Activated naive CD8-positive, alpha-beta T cell treated with anti-CD3 and anti-CD28 coated beads, Interleukin-2, amount 50 U/mL, for 16 hours (primary cell): ENCODE data around the gene KCNMB3.
"Not testable (repeated sequence)": the region's sequence is repeated elsewhere in the genome, so short reads cannot be mapped to it uniquely, and the experiment has no call there.

Experiments
- DNase-seq: peaks from one replicate; pipeline ENCODE4 v3.0.0-alpha.2; 2020; ENCODE audit warnings: low read depth, low spot score

Gene KCNMB3

DNA sequence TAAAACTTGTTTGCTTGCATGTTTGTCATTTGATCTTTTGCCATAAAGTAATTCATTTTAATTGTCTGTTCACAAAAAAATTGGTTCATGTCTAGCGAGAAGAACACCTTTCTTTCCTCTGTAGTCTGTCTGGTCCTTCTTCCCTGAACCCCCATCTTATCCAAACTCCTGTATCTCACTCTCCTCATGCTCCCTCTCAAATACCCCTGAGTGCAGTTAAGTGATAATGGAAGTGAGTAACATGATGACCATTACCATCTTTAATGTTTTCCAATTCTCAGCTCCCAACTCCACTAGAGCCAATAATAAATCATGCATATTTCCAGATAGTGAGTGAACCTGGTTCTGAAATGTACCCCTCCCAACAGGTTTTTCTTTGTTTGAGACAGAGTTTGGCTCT, 14.2 kb upstream of the KCNMB3 start:
- DNase-seq: no peak

DNA sequence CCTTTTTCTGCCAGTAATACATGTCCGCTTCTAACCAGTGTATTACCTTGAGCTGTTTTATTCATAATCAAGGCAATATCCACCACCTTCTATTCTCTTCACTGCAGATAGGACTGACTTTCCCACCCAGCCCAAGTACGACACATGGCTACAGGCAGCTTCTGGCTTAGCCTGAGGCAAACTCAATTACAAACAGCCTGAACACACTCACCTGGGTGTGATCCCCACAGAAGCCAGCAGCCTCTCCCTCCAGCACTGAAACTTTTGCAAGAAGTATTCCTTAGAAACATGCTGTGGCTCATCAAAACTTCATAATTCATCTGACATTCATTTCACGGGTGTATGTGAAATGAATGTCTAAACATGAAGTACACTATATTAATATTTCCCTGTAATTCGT, 13.5 kb upstream of the KCNMB3 start:
- DNase-seq: no peak

- no peak for DNase-seq
These were observed 12.2 kb upstream of the KCNMB3 start for GRCh38 chr3:179263134-179263533.

DNA sequence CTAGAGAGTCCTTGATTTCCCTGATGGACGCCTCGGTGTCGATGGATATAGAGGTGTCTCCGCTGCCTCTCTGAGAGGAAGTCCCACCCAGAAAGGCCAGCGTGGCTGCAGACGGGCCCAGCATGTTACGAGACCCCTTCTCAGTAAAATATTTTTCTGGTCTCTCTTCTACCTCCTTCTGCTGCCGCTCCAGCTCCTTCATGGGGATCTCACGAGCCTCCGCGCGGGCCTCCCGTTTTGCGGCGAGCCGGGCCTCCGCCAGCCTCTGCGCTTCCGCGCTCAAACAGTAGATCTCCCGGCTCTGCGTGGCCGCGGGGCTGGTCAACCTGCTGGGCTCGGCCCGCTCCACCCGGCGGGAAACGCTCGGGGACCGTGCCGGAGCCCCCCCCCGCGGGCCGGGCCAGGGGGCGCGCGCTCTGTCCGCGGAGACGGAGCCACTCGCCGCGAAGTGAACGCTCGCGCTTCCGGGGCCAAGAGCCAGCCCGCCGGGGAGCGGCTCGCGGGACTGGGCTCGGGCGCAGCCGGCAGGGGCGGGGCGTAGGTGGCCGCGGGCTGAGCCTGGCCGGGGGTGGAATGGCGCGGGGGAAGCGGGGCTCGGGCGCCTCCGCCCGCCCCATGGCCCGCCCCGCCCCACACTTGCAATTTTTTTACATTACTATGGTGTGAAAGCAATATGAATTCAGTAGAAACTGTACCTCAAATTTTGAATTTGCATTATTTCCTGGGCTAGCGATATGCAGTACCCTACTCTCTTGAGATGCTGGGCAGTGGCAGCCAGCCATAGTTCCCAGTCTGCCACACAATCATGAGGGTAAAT, 10.2 kb upstream of the KCNMB3 start:
- DNase-seq: peak; percentile 20

GRCh38 chr3:179259959-179260756, 9.2 kb upstream of the KCNMB3 start:
- not testable (repeated sequence) for DNase-seq

GRCh38 chr3:179258820-179259219, 7.9 kb upstream of the KCNMB3 start:
- no peak for DNase-seq

GRCh38 chr3:179257742-179258141, 6.8 kb upstream of the KCNMB3 start:
- not testable (repeated sequence) for DNase-seq

DNA sequence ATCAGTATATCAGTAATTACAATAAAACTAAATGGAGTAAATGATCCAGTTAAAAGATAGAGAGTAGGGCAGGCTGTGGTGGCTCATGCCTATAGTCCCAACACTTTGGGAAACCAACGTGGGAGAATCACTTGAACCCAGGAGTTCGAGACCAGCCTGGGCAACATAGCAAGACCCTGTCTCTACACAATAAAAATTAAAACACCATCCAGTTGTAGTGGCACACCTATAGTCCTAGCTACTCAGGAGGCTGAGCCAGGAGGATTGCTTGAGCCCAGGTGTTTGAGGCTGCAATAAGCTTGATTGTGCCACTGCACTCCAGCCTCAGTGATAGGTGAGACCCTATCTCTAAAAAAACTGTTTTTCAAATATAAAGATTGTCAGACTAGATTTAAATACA, 5.9 kb upstream of the KCNMB3 start:
- DNase-seq: no peak

GRCh38 chr3:179247289-179248015, 3.5 kb downstream of the KCNMB3 start:
- no peak for DNase-seq

GRCh38 chr3:179244878-179245277, 6.0 kb downstream of the KCNMB3 start:
- no peak for DNase-seq

DNA sequence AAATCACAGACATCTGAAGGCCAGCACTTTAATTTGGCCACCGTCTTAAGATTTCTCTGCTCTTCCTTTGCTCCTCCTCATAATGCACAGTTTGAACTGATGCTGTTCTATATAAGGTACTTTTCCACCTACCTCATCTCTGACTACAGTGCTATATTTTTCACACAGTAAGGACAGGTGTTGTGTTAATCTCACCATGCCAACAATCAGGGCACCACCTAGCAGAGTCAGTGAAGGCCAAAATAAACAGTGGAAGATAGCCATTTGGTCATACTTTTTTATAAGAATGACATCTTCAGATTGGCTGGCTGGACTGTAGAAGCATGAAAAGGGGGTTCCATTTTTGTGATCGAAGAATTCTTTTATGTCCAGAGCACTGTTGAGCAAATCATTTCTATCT, 8.1 kb downstream of the KCNMB3 start:
- DNase-seq: not testable (repeated sequence)

- DNase-seq: not testable (repeated sequence)
These were observed 10.6 kb downstream of the KCNMB3 start for GRCh38 chr3:179240299-179240698.

DNA sequence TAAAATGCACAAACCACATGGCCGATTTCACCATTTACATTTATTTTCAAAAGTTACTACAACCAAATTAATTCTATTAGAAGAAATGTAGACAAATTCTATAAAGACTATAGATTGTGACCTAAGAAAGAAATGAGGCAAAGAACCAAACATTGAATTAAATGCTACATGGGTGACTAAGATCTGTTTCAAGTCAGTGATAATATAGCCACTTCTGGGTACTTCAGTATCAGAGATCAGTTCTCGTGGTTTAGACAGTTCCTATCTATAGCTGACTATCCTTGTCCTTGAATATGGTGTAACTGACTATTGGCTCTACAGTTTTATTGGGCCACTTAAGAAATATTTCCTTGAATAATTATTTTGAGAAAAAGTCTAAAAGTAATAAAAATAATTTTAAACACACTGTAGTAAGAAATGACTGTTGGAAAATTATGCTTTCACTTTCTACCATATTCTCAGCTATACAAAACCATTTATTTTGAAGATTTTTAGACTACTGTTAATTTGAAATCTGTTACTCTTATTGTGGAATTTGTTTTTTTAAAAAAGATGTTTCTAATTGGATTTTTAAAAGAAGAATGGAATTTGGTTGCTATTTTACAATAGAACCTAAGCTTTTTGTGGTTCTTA, 14.1 kb downstream of the KCNMB3 start:
- DNase-seq: no peak

DNA sequence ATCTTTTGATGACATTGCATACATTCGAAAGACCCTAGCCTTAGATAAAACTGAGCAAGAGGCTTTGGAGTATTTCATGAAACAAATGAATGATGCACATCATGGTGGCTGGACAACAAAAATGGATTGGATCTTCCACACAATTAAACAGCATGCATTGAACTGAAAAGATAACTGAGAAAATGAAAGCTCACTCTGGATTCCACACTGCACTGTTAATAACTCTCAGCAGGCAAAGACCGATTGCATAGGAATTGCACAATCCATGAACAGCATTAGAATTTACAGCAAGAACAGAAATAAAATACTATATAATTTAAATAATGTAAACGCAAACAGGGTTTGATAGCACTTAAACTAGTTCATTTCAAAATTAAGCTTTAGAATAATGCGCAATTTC, 16.7 kb downstream of the KCNMB3 start:
- DNase-seq: no peak

DNA sequence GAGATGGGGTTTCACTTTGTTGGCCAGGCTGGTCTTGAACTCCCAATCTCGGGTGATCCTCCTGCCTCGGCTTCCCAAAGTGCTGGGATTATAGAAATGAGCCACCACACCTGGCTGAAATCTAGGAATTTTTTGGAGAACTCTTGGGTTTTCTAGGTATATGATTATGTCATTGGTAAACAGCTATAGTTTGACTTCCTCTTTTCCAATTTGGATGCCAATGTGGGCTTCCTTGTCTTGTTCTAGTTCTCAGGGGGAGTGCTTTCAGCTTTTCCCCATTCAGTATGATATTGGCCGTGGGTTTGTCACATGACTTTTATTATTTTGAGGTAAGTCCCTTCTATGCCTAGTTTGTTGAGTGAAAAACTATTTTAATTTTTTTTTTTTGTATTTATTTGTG, 17.9 kb downstream of the KCNMB3 start:
- DNase-seq: no peak

GRCh38 chr3:179229177-179229576, 21.7 kb downstream of the KCNMB3 start:
- DNase-seq: no peak

DNA sequence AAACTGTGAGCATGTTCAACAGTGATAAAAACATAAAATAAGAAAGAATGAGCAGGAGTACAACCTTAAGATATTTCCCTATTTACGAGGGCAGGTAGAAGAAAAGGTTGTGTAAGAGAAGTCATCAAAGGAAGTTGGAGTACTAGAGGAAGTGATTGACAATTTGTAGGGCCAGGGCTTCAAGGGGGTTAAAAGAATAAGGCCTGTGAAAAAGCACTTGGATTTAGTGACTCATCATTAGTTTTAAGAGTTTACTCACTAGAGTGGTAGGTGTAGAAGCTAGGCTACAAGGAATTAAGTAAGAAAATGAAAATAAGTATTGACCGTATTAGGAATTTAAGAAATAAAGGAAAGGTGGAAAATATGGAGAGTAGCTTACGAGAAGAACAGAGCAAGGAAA, 23.6 kb downstream of the KCNMB3 start:
- DNase-seq: no peak

DNA sequence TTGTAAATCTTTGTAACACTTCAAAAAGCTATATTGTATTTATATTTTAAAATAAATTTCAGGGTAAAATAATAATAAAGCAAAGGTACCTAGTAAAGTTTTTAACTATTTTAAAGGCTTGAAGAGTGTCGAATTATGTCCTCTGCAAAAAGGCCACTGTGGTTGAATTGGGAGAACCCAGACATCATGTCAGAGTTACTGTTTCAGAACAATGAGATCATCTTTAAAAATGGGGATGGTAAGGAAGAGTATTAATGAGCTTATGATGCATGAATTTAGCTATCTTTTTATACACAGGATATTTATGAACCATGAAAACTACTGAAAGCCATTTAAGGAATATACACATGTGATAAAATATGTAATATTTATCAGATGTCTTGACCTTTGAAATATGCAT, 26.3 kb downstream of the KCNMB3 start:
- no peak for DNase-seq

- no peak for DNase-seq
These were observed 27.4 kb downstream of the KCNMB3 start for GRCh38 chr3:179223548-179223947.

DNA sequence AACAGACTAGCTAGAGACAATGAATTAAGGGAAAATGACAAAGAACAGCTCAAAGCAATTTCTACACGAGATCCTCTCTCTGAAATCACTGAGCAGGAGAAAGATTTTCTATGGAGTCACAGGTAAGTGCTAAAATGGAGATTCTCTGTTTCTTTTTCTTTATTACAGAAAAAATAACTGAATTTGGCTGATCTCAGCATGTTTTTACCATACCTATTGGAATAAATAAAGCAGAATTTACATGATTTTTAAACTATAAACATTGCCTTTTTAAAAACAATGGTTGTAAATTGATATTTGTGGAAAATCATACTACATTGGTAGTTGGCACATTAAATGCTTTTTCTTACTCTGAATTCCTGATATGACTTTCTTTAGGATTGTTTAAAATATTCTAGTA, 32.7 kb downstream of the KCNMB3 start:
- not testable (repeated sequence) for DNase-seq

- DNase-seq: not testable (repeated sequence)
These were observed 35.4 kb downstream of the KCNMB3 start for GRCh38 chr3:179215550-179215949.

- DNase-seq: no peak
These were observed 50.1 kb downstream of the KCNMB3 start for GRCh38 chr3:179200790-179201189.
